A673 (cell line): ENCODE measurements around the gene SNTG2. TPM values are rescaled to one million over a fixed set of nuclear protein-coding genes. Genes with fewer than 3 reads are reported as not detected.

Experiments used
- BruUV-seq: library from RNA; stranded (reverse); fragments of 400-500 nt; replicated peaks from 2 replicates; lab custom pipeline; 2021; lab: Mats Ljungman, UMichigan
- CTCF ChIA-PET: fragments of 300-600 bp; sonication (Branson Sonifier 250); formaldehyde crosslinking; loops from one replicate; lab custom pipeline; 2022; ENCODE audit warnings: antibody characterized with exemption; lab: Charles Lee
- POLR2A ChIA-PET: fragments of 300-600 bp; sonication (Branson Sonifier 250); formaldehyde crosslinking; loops from one replicate; lab custom pipeline; 2022; ENCODE audit warnings: antibody characterized with exemption; ENCODE audit not compliant: low non-redundant PET; lab: Charles Lee
- DNase-seq: peaks from one replicate; pipeline ENCODE4 v3.0.0-alpha.2; 2015; ENCODE audit warnings: low spot score
- H3K27ac ChIP-seq: fragments of 200-600 bp; sonication (generic); 2 replicates; pipeline ENCODE4 v1.5.1; 2016; ENCODE audit warnings: mixed run types, low read depth, mild to moderate bottlenecking, mixed read lengths, antibody characterized with exemption, low read length; ENCODE audit not compliant: poor library complexity, severe bottlenecking
- H3K27me3 ChIP-seq: fragments of 200-600 bp; sonication (generic); replicated peaks from 2 replicates; pipeline ENCODE4 v1.6.1; 2017; ENCODE audit warnings: mixed run types, low read depth, mild to moderate bottlenecking, mixed read lengths, antibody characterized with exemption, low read length; ENCODE audit not compliant: insufficient read depth, poor library complexity
- H3K36me3 ChIP-seq: fragments of 200-600 bp; sonication (generic); 2 replicates; pipeline ENCODE4 v1.6.1; 2016; ENCODE audit warnings: mixed run types, mild to moderate bottlenecking, mixed read lengths, antibody characterized with exemption, low read length; ENCODE audit not compliant: insufficient read depth, poor library complexity, severe bottlenecking
- H3K4me1 ChIP-seq: fragments of 200-600 bp; sonication (generic); 2 replicates; pipeline ENCODE4 v1.6.1; 2017; ENCODE audit warnings: mixed run types, mild to moderate bottlenecking, mixed read lengths, antibody characterized with exemption, low read length; ENCODE audit not compliant: insufficient read depth, poor library complexity, severe bottlenecking
- H3K4me3 ChIP-seq: fragments of 200-600 bp; sonication (generic); 2 replicates; pipeline ENCODE4 v1.5.1; 2016; ENCODE audit warnings: low read depth, mixed run types, mild to moderate bottlenecking, mixed read lengths, low read length; ENCODE audit not compliant: poor library complexity, severe bottlenecking
- H3K9me3 ChIP-seq: fragments of 200-600 bp; sonication (generic); 2 replicates; pipeline ENCODE4 v1.6.1; 2016; ENCODE audit warnings: mixed run types, low read depth, mild to moderate bottlenecking, mixed read lengths, antibody characterized with exemption, low read length; ENCODE audit not compliant: poor library complexity, severe bottlenecking
- CTCF ChIP-seq: fragments of 300-800, 200-600 bp; sonication (generic); conservative IDR thresholded peaks from 2 replicates; pipeline ENCODE4 v1.5.1; 2017; ENCODE audit warnings: low read depth, mild to moderate bottlenecking, antibody characterized with exemption, low read length, moderate library complexity, mixed read lengths
- EZH2 ChIP-seq: fragments of 200-600 bp; sonication (generic); IDR thresholded peaks from 2 replicates; pipeline ENCODE4 v1.6.1; 2017; ENCODE audit warnings: borderline replicate concordance, low read depth, mild to moderate bottlenecking, mixed read lengths, antibody characterized with exemption, low read length; ENCODE audit not compliant: poor library complexity, severe bottlenecking
- intact Hi-C: fragments of 100-400 bp; cut with micrococcal nuclease; formaldehyde crosslinking; loops from one replicate; pipeline ENCODE4 v1.10.0; 2022; ENCODE audit not compliant: unreplicated experiment
- total RNA-seq: library from RNA; stranded (reverse); gene quantifications from 2 replicates; pipeline ENCODE4 v1.2.3, GENCODE V29; 2021

The SNTG2 gene
- total RNA-seq, 1 experiment from 2014 or later: 3.7 TPM

GRCh38 chr2:1071650-1072049 lies 121.0 kb downstream of the SNTG2 start:
- ChIA-PET CTCF (no interaction called here), POLR2A (no interaction called here)
- no peak for DNase-seq
- intact Hi-C loops: no loop called here
- no peaks in the 10 kb centered on the region for H3K4me1 ChIP-seq
- no peak overlapping the region for H3K27ac ChIP-seq
- peaks cover 5% of the 10 kb centered on the region for H3K9me3 ChIP-seq
- no peak for TF ChIP-seq CTCF
- no peak for TF ChIP-seq EZH2
- H3K27me3 ChIP-seq: no peaks in the 10 kb centered on the region
- no peak overlapping the region for H3K4me3 ChIP-seq
- no peaks in the 10 kb centered on the region for H3K36me3 ChIP-seq
- no TSS peak for BruUV-seq

- POLR2A ChIA-PET: no interaction called here
- no TSS peak for BruUV-seq
- Histone ChIP-seq H3K4me3 (no peak overlapping the region), H3K4me1 (no peaks in the 10 kb centered on the region), H3K36me3 (no peaks in the 10 kb centered on the region), H3K9me3 (peaks cover 5% of the 10 kb centered on the region), H3K27ac (no peak overlapping the region), H3K27me3 (no peaks in the 10 kb centered on the region)
- DNase-seq: no peak
- TF ChIP-seq CTCF (no peak), EZH2 (no peak)
- CTCF ChIA-PET: no interaction called here
- intact Hi-C loops: no loop called here
Measured at GRCh38 chr2:1072250-1072649, 121.6 kb downstream of the SNTG2 start.

GRCh38 chr2:1077911-1078310 lies 127.3 kb downstream of the SNTG2 start:
- H3K4me3 ChIP-seq: no peak overlapping the region
- no peaks in the 10 kb centered on the region for H3K9me3 ChIP-seq
- ChIA-PET CTCF (no interaction called here), POLR2A (no interaction called here)
- H3K27me3 ChIP-seq: no peaks in the 10 kb centered on the region
- TF ChIP-seq EZH2: no peak
- no peak for TF ChIP-seq CTCF
- H3K36me3 ChIP-seq: no peaks in the 10 kb centered on the region
- no TSS peak for BruUV-seq
- no peak for DNase-seq
- no peak overlapping the region for H3K27ac ChIP-seq
- intact Hi-C loops: loop anchor here (5.0 kb wide), 1 partner anchor 126 kb away; the partner anchor contains the start of gene SNTG2
- no peaks in the 10 kb centered on the region for H3K4me1 ChIP-seq
